Measurements from ENCODE around the gene STRN4.

GRCh38 chr19:46723471-46723870 lies 22.8 kb downstream of the STRN4 start:
- TF ChIP-seq CTCF (IDR thresholded peaks at IDR 0.05) (no peak), POLR2A (IDR thresholded peaks at IDR 0.05) (no peak)
